ENCODE measurements around the gene FAM184A. TPM values are rescaled to one million over a fixed set of nuclear protein-coding genes. Genes with fewer than 3 reads are reported as not detected.

Gene FAM184A
- total and polyA plus RNA-seq, 2 of the 8 experiments (the other 6 are each of a cell fraction or from before 2014, with no cell fraction given), result 6.3 to 11.3 TPM

DNA sequence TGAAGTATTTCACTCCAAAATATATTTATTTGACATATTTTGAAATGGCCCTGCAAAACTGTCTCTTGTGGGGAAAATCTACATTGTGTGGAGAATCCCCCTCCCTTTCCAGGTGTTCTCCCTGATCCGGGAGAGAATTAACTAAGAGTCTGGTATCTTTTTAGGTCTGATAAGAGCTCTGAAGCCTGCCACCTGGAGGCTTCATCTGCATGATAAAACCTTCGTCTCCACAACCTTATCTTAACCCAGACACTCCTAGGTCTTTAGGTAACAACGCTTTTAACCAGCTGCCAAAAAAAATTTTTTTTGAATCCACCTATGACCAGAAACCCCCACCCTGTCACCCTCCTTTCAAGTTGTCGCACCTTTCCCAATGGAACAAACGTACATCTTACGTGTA lies 43.0 kb downstream of the FAM184A start (continued):
- TF ChIP-seq SP2 (IDR thresholded peaks at IDR 0.05; ENCODE audit: low read length), result no peak
- no peak for TF ChIP-seq POLR2A (IDR thresholded peaks at IDR 0.05; ENCODE audit: control extremely low read depth in 1 of 2, low read depth in 2 of 2, low read length in 2 of 2)
- TF ChIP-seq RXRA (IDR thresholded peaks at IDR 0.05; ENCODE audit: insufficient read depth, low read depth, low read length), result no peak
